NCI-H446 treated with DMSO at 0.1 percent for 48 hours (cell line): ENCODE data around the gene MTMR2.
"Not testable (repeated sequence)": the region's sequence is repeated elsewhere in the genome, so short reads cannot be mapped to it uniquely, and the experiment has no call there.

Experiments
- DNase-seq: peaks from one replicate; lab custom pipeline; 2025; lab: John Stamatoyannopoulos, UW

The MTMR2 gene

DNA sequence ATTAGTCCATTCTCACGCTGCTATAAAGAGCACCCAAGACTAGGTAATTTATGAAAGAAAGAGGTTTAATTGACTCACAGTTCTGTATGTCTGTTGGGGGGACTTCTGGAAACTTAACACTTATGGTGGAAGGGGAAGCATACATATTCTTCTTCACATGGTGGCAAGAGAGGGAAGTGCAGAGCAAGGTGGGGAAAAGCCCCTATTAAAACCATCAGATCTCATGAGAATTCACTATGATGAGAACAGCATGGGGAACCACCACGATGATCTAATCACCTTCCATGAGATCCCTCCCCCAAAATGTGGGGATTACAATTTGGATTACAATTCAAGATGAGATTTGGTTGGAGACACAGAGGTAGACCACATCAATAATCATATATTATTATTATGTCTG is 107.9 kb downstream of the MTMR2 start:
- no peak for DNase-seq

DNA sequence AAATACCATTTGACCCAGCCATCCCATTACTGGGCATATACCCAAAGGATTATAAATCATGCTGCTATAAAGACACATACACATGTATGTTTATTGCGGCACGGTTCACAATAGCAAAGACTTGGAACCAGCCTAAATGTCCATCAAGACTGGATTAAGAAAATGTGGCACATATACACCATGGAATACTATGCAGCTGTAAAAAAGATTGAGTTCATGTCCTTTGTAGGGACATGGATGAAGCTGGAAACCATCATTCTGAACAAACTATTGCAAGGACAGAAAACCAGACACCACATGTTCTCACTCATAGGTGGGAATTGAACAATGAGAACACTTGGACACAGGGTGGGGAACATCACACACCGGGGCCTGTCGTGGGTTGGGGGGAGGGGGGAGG is 112.9 kb downstream of the MTMR2 start:
- DNase-seq: not testable (repeated sequence)

DNA sequence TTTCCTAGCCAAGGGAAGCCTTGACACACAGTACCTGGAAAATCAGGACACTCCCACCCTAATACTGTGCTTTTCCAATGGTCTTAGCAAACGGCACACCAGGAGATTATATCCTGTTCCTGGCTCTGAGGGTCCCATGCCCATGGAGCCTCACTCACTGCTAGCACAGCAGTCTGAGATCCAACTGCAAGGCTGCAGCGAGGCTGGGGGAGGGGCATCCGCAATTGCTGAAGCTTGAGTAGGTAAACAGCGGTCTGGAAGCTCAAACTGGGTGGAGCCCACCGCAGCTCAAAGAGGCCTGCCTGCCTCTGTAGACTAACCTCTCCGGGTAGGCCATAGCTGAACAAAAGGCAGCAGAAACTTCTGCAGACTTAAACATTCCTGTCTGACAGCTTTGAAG is 117.4 kb downstream of the MTMR2 start:
- DNase-seq: not testable (repeated sequence)

DNA sequence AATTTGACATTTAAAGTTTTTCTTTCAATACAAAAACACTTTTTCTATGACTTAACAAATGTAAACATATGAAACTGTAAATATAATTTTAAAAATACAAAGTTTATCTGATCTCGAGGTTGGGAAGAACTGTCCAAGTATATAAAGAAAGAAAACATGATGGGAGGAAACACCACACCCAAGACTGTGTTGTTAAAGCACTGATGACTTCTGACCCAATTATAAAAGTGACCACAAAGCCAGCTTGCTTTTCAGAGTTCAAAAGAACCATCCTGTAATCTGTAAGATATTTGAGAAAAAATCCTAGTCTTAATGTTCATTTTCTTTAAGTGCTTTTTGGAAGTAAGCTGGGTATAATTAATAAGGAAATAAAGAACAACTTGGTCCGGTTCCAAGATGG is 118.0 kb downstream of the MTMR2 start:
- no peak for DNase-seq

DNA sequence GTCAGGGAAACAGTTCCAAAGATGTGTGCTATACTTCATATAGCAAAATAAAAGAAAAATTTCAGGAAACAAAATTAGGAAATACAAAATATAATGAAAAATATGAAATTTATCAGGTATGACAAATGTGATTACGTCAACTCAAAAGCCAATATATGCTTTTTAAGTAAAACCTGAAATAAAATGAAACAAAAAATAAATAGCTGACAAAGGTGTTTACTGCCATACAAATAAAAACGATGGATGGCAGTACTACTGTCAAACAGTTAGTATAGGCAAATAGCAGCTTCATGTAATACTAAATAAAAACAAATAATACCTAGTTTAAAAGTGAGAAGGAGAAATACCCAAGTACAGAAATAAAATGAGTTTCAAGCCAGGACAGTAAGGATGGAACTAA is 119.9 kb downstream of the MTMR2 start:
- DNase-seq: no peak

DNA sequence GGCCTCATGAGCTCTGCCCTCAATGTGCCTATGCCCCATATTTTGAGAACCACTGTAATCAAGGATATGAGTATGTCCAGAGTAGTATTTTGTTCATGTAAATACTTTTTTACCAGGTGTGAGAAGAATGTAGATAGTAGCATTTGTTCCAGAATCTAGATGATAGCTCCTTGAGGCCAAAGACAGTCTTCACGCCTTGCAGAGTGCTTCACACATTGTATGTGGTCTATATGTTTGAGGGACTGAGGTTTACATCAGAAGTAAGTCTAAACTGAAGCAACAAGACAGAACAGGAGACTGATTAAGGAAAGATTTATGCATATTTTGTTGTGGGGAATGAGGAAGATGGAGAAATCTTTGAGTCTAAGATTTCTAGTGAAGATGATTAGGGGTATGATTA is 121.1 kb downstream of the MTMR2 start:
- no peak for DNase-seq

DNA sequence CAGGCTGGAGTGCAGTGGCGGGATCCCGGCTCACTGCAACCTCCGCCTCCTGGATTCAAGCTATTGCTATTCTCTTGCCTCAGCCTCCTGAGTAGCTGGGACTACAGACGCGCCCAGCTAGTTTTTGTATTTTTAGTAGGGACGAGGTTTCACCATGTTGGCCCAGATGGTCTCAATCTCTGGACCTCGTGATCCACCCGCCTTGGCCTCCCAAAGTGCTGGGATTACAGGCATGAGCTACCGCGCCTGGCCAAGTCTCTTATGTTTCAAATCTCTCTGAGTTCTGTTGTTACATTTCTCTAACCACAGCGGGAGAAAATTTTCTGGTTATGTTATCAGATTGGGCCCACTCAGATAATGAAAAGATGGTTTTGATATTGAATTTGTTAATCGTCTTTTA is 123.5 kb downstream of the MTMR2 start:
- DNase-seq: no peak

DNA sequence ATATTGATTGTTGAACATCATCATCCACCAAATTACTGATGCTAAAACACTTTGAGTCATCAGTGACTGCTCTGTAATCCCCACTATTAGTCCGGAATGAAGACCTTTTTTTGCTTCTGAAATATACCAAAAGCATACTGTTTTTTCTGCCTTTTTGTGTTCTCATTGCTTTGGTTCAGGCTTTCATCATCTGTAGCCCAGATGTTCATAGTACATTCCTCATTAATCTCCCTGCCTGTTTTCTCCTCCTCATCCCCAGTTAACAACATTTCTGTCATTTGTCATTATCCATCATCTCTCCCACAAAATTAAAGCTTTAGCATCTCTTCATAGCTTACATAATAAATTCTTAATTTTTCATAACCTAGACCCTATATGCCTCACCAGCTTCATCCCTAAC is 124.4 kb downstream of the MTMR2 start:
- no peak for DNase-seq

DNA sequence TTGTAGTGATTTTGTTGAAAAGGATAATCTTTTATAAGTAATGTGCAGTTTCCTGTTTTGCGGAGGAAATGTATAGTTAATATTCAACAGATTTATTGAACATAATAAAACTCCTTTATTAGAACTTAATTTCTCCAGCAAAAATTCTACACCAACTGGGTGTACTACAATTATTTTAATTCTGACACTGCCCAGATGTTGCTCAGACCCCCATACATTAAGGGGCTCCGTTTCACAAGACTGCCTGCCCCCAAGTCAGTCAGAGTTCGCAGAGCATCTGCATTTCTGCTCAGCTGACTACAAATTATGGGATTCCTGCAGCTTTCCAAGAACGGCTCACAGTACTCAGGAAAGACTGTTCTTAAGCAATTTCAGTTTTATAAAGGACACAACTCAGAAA is 127.4 kb downstream of the MTMR2 start:
- no peak for DNase-seq

DNA sequence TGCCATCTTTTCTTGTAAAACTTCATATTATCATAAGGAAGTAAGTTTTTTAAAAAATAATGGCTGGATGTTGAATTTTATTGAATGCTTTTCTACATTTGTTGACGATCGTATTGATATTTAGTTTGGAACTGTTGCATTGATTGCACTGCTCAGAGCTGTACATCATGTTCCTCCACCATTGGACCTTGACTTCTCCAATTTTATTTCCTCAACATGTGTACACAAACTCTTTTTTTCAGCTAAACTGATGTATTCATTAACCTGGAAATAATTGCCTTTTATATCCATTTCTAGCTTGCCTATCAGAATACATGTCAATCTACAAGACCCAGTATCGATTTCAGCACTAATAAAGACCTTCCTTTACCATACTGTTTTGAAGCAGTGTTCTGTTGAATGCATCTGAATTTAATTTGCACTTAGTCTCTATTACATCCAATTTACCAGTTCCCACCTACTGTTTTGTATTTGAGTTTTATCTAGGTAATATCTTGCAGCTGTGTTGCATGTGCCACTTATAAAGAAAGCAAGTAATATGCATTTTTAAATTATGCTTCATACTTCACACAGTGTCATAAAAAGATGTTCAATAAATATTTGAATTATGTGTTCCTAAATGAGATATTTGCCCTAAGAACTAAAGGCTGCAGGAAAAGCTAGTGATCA is 128.1 kb downstream of the MTMR2 start:
- no peak for DNase-seq

DNA sequence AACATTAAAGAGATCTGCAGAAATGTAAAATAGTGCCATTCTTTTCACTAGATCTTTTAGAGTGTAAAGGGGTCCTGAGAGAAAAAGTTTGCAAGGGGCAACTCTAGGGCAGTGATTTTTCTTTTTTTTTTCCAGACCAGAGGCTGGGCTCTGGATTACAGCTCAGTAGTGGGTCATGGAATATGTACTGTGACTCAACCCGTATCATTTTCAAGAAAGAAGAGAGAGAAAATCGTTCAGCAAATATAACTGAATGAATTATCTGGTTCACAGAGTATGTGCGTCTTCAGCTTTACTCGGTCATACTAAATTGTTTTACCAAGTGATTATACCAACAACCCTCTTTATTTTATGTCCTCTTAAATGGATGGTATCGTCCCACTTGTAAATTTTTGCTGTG is 129.8 kb downstream of the MTMR2 start:
- no peak for DNase-seq

DNA sequence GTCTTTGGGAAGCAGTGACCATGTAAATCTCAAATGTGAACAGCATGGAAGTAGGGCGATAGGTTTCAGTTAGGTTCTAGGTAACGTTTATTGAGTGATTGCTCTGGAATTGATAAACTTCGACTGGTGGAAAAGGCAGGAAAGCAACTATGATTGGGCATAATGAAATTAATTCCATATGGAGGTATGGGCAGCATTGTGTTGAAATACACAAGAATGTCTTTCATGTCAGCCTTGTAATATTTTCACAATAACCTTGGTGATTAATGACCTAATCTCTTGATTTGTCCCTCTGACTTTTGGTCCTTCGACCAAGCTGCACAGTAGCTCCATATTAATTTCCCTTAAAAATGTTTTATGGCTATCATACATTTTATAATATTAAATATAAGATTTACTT is 130.8 kb downstream of the MTMR2 start:
- DNase-seq: no peak

DNA sequence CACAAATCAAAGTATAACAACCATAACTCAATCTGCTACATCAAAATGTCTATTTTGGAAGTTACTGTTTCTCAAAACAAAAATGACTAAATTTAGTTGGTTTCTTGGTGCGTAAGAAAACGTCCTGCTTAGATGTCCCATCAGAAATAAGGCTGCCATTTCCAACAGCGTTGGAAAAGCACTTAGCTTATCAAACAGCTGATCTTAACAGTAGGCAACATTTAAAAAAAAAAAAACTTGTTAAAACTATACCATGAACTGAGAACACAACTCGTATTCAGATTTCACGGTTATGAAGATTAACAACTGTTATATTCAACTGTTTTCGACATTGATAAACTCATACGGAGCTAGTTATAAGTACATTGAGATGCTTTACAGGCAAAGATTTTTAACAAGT is 131.2 kb downstream of the MTMR2 start:
- no peak for DNase-seq

DNA sequence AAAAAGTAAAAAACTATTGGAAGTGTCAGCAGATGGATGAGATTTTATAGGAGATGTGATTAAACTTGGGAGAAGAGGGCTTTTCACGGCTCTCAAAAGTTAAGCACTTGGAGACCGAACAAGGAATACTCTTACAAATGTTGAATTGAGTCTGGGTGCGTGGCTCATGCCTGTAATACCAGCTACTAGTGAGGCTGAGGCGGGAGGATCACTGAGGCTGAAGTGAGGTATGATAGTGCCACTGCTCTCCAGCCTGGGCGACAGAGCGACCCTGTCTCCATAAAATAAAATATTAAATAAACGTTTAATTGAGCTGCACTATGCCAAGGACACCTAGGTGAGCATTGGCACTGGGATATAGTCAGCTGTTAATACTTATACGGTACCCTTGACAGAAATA is 131.7 kb downstream of the MTMR2 start:
- no peak for DNase-seq

DNA sequence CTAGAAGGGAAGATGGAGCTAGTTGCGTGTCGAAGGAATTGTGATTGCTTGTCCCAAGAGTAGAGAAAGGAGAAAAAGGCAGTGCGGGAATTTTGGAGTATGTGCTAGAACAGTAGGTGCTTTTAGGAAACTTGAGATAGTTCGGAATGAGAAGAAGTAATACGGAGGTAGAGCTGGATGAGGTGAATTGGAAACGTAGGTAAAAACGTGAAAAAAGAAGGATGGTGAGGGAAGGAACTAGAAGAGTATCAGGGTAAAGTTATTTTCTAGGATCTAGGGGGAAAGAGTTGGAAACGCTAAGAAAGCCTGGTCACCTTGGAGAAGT is 132.2 kb downstream of the MTMR2 start:
- DNase-seq: no peak

DNA sequence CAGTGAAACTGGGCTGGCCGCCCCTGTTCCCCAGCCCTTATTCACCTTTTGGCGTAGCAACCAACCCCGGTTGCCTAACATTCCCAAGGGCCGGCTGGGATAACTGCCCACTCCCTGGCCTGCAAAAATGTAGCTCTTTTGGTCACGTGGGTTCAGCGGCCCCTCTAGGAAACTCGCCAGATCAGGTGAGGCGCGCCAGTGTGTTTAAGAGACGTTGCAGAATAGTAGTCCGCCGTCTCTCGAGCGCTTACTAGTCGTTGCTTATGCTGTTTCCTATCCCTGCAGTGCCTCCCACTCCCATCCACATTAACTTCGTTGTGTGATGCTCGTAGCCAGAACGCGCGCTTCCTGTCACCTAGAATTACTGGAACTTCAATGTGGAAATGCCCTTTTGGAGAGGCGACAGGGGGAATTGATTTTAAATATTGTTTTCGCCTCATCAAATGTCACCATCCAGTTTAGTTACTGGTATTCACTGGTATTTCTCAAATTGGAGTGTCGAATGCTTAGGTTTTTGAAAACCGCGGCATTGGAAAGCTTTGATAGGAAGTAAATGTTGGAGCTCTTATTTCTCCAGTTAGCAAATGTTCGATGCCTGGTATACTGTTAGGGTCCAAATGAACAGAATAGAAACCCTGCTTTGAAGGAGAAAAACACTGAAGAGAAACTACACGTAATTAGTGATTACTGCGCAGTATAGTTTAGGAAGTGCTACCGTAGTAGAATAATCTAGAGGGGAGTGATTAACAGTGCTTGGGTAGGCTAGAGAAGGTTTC is 132.8 kb downstream of the MTMR2 start:
- peak; percentile 6 for DNase-seq

DNA sequence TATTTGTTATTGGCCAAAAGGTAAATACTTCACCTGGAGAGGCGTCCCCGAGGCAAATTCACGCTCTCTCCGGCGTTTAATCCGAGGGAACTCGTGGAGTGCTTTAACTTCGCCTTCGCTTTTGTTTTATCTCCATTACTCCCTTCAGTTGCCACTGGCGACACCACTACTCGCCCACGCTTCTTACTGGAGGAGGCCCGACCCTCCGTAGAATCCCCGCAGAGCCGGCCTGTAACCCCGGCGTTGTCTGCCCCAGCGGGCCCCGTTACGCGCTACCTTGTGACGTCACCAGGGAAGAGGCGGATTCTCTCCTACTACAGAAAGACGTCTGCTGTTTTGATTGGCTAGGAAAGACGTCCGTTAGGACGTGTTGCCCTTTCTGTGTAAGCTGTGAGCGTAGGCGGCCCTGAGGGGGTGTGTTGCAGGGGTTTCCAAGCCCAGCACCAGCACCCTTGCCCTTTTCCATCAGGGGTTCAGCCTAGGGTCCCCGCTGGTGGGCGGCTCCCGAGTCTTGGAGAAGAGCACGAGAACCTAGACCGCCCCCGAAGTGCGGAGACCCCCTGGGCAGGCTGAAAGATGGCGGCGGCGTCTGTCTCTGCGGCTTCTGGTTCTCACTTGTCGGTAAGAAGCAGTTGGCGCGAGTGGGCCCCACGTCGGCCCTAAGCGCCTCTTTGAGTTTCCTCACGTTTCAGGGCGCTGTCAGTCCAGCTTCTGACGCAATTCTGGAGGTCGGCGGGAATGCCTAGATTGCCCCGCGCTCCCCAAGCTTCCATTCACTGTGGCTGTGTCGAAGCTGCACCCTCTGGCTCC is 133.6 kb downstream of the MTMR2 start, which contains the start of gene CEP57:
CEP57 (plus strand) TSS at position 376 of the 810 bp plus-strand sequence; CDS start at position 577, 201 bp downstream.
- peak; percentile 97 for DNase-seq

DNA sequence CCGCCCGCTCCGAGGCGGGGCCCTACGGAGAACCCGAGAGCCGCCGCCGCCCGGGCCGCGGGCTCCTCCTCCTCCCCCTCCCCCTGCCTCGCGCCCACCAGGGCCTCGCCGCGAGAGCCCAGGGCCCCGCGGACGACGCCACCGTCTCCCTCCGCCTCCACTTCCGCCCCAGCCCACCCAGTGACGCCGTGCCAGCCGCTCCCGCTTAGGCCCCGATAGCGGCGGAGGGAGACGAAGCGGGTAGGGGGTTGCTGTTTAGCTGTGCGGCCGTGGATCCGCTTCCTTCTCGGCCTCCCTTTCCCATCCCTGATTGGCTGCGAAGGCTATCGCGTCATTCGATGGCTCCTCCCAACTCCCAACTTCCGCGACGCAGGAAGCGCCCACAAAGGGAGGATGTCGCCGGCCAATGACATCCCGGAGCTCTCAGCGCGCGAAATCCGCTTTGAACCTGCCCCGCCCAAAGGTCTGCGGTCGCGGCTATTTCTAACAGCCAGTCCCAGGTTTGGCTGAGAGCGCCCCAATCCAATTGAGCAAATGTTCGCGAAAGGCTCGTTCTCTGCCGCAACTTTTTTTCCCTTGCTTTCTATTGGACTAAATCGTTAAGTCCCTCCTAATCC is 134.3 kb downstream of the MTMR2 start, which contains the start of gene FAM76B:
FAM76B (minus strand) TSS at position 277 of the 617 bp plus-strand sequence. CDS start 304 bp downstream, outside the sequence.
- DNase-seq: peak; percentile 99

DNA sequence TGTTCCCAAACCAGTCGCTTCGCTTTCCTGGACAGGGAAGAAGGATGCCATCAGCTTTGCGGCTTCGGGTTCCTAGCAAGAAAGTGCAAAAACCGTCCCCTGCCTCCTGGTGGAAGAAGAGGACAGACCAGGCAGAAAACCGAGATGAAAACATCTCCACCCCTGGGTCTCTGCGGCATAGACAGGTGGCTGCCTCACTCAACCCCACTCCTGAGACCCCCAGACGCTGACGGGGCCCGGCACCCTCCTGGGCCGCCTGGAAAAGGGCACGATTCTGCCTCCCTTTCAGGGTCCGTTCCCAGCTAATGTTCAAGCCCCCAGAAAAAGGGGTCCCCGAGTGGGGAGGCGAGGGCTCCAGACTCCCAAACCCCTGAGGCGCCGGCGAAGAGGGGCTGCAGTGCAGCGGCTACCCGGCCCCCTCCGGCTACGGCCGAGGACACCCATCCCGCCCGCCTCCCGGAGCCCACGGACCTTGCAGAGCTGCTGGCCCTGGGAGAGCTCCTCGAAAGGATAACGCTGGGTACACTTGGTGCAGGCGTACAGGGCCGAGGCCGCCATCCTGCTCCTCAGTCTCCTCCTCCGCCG is 134.9 kb downstream of the MTMR2 start:
- DNase-seq: no peak
